GM12891 (cell line): ENCODE results near the gene ATAD3A.

Experiments
- POLR2A ChIP-seq: IDR thresholded peaks from 2 replicates; pipeline ENCODE4 v1.6.1; 2011; ENCODE audit warnings: low read depth, low read length, control low read depth
- POLR2AphosphoS5 ChIP-seq: IDR thresholded peaks from 2 replicates; pipeline ENCODE4 v1.6.1; 2011; ENCODE audit warnings: low read depth, low read length, control low read depth

DNA sequence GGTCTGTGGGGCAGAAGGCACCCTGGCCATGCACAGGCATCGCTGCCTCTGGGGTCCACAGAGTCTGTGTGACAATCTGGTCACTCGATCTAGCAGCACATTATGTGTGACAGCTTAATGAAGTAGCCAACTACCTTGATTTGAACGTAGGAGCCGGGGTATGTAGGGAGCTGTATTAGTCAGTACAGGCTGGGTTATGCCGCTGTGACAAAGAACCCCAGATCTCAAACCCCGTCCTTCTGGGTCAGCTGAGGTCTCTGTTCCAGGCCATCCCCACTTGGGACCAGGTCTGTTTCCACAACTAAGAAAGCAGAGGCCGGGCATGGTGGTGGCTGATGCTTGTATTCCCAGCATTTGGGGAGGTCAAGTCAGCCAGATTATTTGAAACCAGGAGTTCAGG lies 48.6 kb upstream of the ATAD3A start:
- TF ChIP-seq POLR2AphosphoS5, result no peak
- TF ChIP-seq POLR2A, result no peak
